Stimulated activated CD4-positive, alpha-beta T cell treated with anti-CD3 and anti-CD28 coated beads, TNF-alpha, amount 100 ng/mL, for 48 hours (primary cell): ENCODE results near the gene CTSD.
"Not testable (repeated sequence)": the region's sequence is repeated elsewhere in the genome, so short reads cannot be mapped to it uniquely, and the experiment has no call there.

Experiments
- DNase-seq, 3 donors: peaks; one replicate each; pipeline ENCODE4 v3.0.0-alpha.2; 2020; ENCODE audit warnings: low read depth in 3 of 3

The CTSD gene

GRCh38 chr11:1763796-1764661 lies at the start of gene CTSD:
CTSD (minus strand) TSS chr11:1763927; CDS start chr11:1763859, 68 bp downstream.
- DNase-seq, result peak; percentile 75 to 88 (median 86)

DNA sequence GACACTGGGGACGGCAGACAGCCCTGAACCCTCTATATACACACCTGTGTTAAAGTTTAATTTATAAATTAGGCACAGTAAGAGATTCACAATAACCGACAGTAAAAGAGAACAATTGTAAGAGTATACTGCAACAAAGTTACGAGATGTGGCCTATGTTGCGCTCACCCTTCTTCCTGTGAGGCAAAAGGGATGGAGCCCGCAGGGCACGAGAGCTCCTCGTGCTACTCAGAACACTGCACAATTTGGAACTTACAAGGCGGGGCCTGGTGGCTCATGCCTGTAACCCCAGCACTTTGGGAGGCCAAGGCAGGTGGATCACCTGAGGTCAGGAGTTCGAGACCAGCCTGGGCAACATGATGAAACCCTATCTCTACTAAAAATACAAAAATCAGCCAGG lies 49.6 kb upstream of the CTSD start:
- DNase-seq, result not testable (repeated sequence)

DNA sequence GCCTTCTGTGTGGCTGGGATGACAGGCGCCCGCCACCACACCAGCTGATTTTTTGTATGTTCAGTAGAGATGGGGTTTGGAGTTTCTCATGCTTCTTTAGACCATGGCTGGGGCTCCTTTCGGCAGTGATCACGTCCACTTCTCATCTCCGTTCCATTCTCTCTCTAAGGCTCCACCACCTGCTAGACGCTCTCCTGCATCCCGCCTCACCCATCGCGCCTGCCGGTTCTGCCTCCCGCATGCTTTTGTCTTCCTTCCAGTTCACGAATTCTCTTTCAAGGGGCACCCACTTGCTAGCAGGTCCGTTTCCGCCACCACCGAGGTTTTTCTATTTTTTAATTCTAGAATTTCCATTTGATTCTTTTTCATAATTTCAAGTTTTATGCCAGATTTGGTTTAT lies 49.1 kb upstream of the CTSD start:
- DNase-seq, result no peak

DNA sequence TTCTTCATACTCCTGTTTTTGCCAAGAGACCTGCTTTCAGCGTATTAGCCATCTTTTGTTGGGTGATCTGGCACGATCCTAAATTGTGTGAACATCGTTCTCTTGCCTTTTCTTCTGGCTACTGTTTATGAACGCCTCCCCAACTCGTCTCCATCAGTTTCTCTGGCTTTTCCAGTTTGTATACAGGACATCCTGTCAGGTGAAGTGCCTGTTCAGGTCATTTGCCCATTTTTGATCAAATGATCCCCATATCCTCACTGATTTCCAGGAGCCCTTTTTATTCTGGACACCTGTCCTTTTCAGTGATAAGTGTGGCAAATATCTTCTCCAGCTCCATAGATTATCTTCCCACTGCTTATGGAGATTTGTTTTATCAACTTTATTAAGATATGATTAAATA lies 48.5 kb upstream of the CTSD start:
- no peak for DNase-seq

DNA sequence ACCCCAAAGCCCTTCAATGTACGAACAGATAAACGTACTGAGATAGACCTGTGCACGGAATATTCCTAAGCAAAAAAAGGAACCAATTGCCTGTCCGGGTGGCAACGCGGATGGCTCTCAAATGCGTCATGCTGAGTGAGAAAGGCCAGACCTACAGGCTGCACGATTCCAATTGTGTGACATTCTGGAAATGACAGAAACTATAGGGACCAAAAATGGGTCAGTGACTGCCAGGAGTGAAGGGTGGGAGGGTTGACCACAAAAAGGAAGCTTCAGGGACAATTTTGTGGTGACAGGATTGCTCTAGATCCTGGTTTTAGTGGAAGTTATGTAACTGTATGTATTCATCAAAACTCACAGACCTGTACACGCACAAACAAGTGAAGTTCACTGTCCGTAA lies 47.0 kb upstream of the CTSD start:
- no peak for DNase-seq

DNA sequence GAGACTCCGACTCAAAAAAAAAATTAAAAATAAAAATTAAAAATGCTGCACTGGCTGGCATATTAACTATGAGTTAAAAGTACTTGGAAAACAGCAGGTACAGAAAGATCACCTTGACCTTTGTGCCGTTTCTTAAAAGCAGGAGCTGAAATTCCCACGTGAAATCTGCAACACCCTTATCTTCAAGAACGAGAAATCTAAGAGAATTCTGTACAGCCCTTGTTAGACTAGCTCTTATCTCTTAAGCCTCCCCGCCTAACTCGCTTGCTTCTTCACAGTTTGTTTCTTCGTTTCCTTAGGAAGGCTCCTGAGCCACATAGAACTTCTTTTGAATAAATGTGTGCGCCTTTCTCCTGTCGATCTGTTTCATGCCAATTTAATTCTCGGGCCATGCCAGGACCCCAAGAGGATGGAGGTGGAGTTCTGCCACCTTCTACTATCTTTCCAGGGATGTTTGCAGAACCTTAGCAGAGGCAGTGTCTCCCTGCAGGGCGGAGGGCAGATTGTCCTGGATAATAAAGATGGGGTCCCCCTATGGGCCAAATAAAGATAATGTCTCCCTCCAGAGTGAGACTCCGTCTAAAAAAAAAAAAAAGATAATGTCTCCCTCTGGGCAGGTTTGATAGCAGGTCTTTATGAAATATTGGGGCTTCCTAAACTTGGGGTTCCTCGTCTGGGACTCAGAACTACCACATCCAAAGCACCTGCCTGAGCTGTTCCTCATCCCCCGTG lies 43.7 kb upstream of the CTSD start:
- no peak for DNase-seq

DNA sequence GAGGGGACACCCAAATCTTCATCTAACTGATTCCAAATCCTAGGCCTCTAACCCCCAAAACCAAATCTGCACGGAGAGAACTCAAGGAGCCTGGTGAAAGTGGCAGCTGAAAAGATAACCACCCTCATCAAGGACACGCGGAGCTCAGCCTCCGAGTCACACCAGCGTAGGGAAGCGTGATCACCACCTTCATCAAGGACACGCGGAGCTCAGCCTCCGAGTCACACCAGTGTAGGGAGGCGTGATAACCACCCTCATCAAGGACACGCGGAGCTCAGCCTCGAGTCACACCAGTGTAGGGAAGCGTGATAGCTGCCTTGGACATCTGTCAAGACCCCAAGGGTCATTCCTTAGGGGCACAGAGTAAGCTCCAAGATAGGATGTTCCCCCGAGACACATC lies 41.8 kb upstream of the CTSD start:
- no peak for DNase-seq

- not testable (repeated sequence) for DNase-seq
These were observed 40.2 kb upstream of the CTSD start for GRCh38 chr11:1803835-1804519.

DNA sequence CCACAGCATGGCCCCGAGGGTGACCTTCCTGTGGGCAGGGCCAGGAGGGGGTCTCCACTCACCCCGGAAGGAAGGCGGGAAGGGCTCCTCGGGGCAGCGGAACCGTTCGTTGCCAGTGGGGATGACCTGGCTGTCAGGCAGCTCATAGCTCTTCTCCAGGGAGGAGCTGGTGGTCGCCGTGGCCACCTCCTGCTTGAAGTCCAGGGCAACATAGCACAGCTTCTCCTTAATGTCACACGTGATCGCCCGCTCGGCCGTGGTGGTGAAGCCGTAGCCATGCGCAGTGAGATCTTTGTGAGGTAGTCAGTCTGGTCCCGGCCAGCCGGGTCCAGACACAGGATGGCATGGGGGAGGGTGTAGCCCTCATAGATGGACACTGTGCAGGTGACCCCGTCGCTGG lies 39.5 kb upstream of the CTSD start:
- no peak for DNase-seq

DNA sequence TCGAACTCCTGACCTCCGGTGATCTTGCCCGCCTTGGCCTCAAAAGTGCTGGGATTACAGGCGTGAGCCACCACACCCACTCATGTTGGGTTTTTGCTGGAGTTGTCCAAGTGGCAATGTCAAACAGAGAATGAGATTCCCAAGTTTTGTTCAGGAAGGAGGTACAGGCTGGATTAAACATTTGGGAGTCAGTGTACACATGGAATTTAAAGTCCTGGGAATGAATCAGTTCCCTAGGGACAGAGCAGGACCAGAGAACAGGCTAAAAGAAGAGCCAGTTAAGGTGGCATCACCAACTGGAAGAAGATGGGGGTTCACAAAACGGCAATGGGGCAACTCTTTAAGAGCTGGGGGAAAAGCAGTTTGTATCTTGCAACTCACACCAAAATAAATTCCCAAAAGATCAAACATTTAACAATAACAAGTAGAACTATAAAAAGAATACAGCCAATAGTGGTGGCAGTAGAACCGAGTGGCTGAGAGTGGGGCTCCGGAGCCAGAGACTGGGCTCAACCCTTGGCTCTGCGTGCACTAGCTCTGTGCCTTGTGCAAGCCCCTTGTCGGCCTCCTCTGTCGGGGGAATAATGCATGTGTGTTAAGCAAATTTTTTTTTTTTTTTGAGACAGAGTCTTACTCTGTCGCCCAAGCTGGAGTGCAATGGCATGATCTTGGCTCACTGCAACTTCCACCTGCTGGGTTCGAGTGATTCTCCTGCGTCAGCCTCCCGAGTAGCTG lies 33.8 kb upstream of the CTSD start:
- DNase-seq, result no peak

DNA sequence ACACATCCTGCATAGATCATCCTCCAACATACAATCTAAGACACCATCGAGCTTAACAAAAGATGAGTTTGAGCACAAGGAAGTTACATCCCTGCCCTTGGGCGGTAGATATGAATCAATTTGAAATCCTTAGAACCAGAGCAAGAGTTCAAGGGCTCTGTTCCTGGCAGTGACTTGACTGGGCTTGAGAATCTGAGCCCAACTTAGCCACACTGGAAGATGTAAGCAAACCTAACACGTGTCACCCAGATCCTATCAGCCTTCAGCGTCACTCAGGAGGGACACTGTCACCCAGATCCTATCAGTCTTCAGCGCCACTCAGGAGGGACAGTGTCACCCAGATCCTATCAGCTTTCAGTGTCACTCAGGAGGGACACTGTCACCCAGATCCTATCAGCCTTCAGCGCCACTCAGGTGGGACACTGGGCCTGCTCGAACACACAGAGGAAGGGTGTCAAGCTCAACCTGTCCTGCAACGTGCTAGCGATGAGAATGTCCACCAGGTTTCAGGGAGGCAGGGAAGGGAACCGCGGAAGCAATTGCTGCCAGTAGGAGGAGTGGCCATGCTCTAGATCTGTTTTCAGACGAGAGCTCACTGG lies 32.8 kb upstream of the CTSD start:
- DNase-seq, result no peak

DNA sequence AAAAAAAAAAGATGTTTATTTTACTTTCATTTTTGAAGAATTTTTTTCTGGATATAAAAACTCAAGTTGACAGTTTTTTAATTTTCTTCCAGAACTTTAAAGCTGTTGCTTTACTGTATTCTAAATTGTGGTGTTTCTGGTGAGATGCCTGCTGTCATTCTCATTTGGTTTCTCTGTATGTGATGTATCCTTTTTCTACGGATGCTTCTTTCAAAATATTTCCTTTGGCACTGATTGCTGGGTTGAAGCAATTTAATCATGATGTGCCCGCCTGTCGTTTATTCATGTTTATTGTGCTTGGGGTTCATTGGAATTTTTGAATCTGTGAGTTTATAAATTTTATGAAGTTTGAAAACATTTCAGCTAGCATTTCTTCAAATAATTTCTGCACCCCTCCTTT lies 29.4 kb upstream of the CTSD start:
- DNase-seq, result no peak

GRCh38 chr11:1792461-1792860 lies 28.7 kb upstream of the CTSD start:
- no peak for DNase-seq

DNA sequence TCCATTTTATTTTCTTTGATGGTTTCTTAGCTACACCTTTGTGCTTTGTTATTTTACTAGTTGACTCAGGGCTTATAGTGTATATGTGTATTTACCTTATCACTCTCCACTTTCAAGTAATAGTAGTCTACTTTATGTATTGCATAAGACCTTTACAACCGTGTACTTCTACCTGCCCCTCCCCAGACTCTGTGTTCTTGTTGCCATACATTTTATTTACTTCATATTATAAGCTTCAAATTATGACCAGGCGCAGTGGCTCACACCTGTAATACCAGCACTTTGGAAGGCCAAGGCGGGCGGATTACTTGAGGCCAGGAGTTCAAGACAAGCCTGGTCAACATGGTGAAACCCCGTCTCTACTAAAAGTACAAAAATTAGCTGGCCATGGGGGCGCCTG lies 28.2 kb upstream of the CTSD start:
- DNase-seq, result no peak

- DNase-seq, result no peak
These were observed 22.7 kb upstream of the CTSD start for GRCh38 chr11:1786466-1786865.

- no peak for DNase-seq
These were observed 22.2 kb upstream of the CTSD start for GRCh38 chr11:1785749-1786413.

DNA sequence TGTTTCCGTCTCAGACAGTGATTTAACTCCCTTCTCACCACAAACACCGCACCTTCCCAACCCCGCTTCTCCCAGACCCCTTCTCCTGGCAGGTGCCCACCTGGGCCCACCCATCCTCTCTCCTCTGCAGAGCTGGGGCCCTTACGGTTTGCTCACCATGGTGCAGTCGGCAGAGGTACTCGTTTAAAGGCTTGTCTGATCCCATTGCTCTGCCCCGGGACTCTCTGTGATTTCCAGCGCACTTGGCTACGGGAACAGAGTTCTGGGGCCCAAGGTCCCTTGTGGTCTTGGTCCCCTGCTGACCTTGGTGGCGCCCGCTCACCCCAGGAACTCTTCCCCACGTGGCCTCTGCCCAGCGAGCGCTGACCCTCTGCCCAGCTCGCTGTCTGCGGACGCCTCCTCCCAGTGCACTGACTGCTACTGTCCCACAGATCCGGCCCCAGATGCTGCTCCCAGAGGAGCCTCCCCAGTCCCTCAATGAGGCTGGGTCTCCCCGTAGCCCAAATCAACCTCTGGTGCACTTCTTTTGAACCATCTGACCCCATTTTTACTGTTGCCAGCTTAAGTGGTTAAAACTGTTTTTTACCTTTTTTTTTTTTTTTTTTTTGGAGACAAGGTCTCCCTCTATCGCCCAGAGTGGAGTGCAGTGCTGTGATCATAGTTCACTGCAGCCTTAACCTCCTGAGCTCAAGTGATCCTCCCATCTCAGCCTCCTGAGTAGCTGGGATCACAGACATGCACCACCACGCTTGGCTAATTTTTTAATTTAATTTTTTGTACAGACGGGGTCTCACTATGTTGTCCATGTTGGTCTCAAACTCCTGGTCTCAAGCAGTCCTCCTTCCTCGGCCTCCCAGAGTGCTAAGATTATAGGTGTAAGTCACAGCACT lies 21.3 kb upstream of the CTSD start:
- no peak for DNase-seq

DNA sequence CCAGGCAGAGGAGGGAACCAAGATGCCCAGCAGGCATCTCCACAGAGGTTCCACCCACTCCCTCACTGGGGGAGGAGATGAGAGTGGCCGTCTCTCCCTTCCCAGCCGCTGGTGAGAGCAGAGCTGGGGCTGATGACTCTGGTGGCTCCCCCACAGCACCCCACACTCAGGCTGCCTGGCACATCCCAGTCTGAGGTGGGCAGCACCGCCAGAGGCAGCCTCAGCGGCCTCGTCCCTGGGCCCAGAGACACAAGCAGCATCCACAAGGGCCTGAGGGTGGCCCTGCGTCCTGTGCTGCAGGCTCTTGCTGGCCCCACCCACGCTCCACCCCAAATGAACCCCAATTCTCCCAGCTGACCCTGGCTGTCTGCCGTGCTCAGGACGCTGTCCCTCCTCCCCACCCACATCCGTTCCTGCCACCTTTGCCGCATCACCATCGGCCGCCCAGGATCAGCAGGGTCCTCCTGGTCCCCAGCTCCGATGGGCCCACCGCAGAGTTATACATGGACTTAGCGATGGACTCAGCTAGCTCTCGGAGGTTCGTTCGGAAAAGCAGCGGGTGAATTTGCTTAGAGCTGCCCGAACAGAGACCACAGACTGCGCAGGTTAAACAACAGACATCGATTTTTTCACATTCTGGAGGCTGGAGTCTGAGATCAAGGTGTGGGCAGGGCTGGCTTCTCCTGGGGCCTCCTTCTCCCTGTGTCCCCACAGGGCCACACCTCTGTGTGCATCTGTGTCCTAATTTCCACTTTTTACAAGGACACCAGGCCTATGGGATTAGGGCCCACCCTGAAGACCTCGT lies 20.2 kb upstream of the CTSD start:
- no peak for DNase-seq
